Measurements from ENCODE around the gene CLCA2. TPM values are rescaled to one million over a fixed set of nuclear protein-coding genes. Genes with fewer than 3 reads are reported as not detected.

The CLCA2 gene
- total and polyA plus RNA-seq, 2 donors (not counting 1 experiment from before 2014, with no cell fraction given) = not detected

DNA sequence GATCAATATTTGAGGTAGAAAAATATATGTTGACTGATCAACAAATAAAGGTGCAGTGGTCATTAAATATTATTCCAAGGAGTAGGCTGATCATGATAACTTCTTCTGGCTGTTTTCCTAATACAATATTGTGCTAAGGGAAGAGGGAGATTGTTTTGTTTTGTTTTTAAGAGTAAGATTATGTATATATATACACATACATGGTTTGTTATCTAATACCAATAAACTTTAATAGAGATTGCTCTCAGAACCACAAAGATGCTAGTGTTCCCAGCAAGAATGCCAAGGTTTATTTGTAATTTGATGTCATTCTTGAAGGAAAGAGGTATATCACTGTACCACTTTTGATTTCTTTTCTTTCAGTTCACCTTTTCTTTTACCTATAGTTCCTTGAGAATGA, 10.1 kb downstream of the CLCA2 start:
- ChIA-PET CTCF (no interaction called here), POLR2A (no interaction called here)
- Histone ChIP-seq H2AFZ (ENCODE audit: insufficient read depth, low read depth, low read length, poor library complexity, severe bottlenecking) (no peak overlapping the region), H3K79me2 (ENCODE audit: control insufficient read depth, insufficient read depth, low read length) (no peaks in the 10 kb centered on the region), H3K9ac (ENCODE audit: low read length) (no peak overlapping the region), H3K27ac (ENCODE audit: low read length in 2 of 2) (no peak overlapping the region), H3K4me3 (ENCODE audit: control extremely low read depth in 1 of 5, extremely low read depth in 1 of 5, insufficient read depth in 1 of 5, low read depth in 2 of 5, low read length in 4 of 5) (no peak overlapping the region), H3K9me3 (ENCODE audit: control extremely low read depth in 1 of 3, control insufficient read depth in 2 of 3, insufficient read depth in 1 of 3, low read length in 2 of 3) (no peaks in the 10 kb centered on the region), H3K4me2 (replicated peaks; ENCODE audit: low read depth, low read length, poor library complexity, severe bottlenecking) (no peak overlapping the region), H3K4me1 (ENCODE audit: control insufficient read depth in 2 of 2, insufficient read depth in 2 of 2, low read length in 2 of 2) (no peaks in the 10 kb centered on the region), H3K36me3 (replicated peaks in 1 of 2; ENCODE audit: control extremely low read depth in 1 of 2, control insufficient read depth in 1 of 2, extremely low read depth in 1 of 2, insufficient read depth in 2 of 2, low read length in 1 of 2) (no peaks in the 10 kb centered on the region), H3K27me3 (replicated peaks in 1 of 4; ENCODE audit: control extremely low read depth in 1 of 4, control insufficient read depth in 3 of 4, insufficient read depth in 4 of 4, low read length in 3 of 4) (peaks cover 0 to 4% (median 2%) of the 10 kb centered on the region in 4 experiments), H4K20me1 (ENCODE audit: control insufficient read depth, insufficient read depth, low read length, poor library complexity, severe bottlenecking) (no peaks in the 10 kb centered on the region)
- Mint-ChIP-seq H3K27ac (no peak overlapping the region), H3K4me3 (no peak overlapping the region), H3K4me1 (no peaks in the 10 kb centered on the region), H3K27me3 (peaks cover 21% of the 10 kb centered on the region), H3K9me3 (ENCODE audit: insufficient read depth) (no peaks in the 10 kb centered on the region)
- ATAC-seq (ENCODE audit: low read depth) = no peak
- intact Hi-C loops (cut with micrococcal nuclease) = no loop called here
- TF ChIP-seq, protein P1, sequence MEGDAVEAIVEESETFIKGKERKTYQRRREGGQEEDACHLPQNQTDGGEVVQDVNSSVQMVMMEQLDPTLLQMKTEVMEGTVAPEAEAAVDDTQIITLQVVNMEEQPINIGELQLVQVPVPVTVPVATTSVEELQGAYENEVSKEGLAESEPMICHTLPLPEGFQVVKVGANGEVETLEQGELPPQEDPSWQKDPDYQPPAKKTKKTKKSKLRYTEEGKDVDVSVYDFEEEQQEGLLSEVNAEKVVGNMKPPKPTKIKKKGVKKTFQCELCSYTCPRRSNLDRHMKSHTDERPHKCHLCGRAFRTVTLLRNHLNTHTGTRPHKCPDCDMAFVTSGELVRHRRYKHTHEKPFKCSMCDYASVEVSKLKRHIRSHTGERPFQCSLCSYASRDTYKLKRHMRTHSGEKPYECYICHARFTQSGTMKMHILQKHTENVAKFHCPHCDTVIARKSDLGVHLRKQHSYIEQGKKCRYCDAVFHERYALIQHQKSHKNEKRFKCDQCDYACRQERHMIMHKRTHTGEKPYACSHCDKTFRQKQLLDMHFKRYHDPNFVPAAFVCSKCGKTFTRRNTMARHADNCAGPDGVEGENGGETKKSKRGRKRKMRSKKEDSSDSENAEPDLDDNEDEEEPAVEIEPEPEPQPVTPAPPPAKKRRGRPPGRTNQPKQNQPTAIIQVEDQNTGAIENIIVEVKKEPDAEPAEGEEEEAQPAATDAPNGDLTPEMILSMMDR (IDR thresholded peaks at IDR 0.05) = no peak
- no peak for TF ChIP-seq EZH2 (IDR thresholded peaks at IDR 0.05; ENCODE audit: borderline replicate concordance, insufficient read depth, low read depth, low read length, poor library complexity, severe bottlenecking)
- DNase-seq = no peak

DNA sequence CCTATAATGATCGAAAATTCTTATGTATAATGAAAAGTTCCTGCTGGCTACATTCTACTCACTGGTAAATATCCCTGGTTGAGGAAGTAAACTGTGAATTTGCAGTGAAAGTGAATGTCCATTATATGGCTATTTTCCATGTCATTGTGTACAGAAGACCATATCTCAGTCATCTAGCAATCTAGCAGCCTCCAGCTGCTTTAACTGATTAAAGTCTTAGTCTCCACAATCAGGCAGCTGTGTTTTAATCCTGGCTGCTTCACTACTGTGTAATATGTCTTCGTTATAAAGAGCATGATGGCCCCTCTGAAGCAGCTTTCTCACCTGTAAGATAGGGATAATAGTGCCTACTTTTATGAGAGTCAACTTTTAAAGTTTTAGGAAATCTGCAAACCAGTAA, 11.4 kb downstream of the CLCA2 start:
- H3K36me3 ChIP-seq (replicated peaks in 1 of 2; ENCODE audit: control extremely low read depth in 1 of 2, control insufficient read depth in 1 of 2, extremely low read depth in 1 of 2, insufficient read depth in 2 of 2, low read length in 1 of 2) = no peaks in the 10 kb centered on the region
- Mint-ChIP-seq H3K4me3 (no peak overlapping the region), H3K27ac (no peak overlapping the region), H3K27me3 (peaks cover 21% of the 10 kb centered on the region), H3K4me1 (no peaks in the 10 kb centered on the region), H3K9me3 (ENCODE audit: insufficient read depth) (no peaks in the 10 kb centered on the region)
- CTCF ChIA-PET = no interaction called here
- H2AFZ ChIP-seq (ENCODE audit: insufficient read depth, low read depth, low read length, poor library complexity, severe bottlenecking) = no peak overlapping the region
- H3K27me3 ChIP-seq (replicated peaks in 1 of 4; ENCODE audit: control extremely low read depth in 1 of 4, control insufficient read depth in 3 of 4, insufficient read depth in 4 of 4, low read length in 3 of 4) = peaks cover 0 to 5% (median 2%) of the 10 kb centered on the region in 4 experiments
- no peak overlapping the region for H3K4me2 ChIP-seq (replicated peaks; ENCODE audit: low read depth, low read length, poor library complexity, severe bottlenecking)
- TF ChIP-seq EZH2 (IDR thresholded peaks at IDR 0.05; ENCODE audit: borderline replicate concordance, insufficient read depth, low read depth, low read length, poor library complexity, severe bottlenecking) = no peak
- TF ChIP-seq, protein P1 (IDR thresholded peaks at IDR 0.05) = no peak
- H3K27ac ChIP-seq (ENCODE audit: low read length in 2 of 2) = no peak overlapping the region
- H3K4me3 ChIP-seq (ENCODE audit: control extremely low read depth in 1 of 5, extremely low read depth in 1 of 5, insufficient read depth in 1 of 5, low read depth in 2 of 5, low read length in 4 of 5) = no peak overlapping the region
- no peaks in the 10 kb centered on the region for H3K9me3 ChIP-seq (ENCODE audit: control extremely low read depth in 1 of 3, control insufficient read depth in 2 of 3, insufficient read depth in 1 of 3, low read length in 2 of 3)
- intact Hi-C loops (cut with micrococcal nuclease) = no loop called here
- no peaks in the 10 kb centered on the region for H3K79me2 ChIP-seq (ENCODE audit: control insufficient read depth, insufficient read depth, low read length)
- no peaks in the 10 kb centered on the region for H4K20me1 ChIP-seq (ENCODE audit: control insufficient read depth, insufficient read depth, low read length, poor library complexity, severe bottlenecking)
- no peaks in the 10 kb centered on the region for H3K4me1 ChIP-seq (ENCODE audit: control insufficient read depth in 2 of 2, insufficient read depth in 2 of 2, low read length in 2 of 2)
- no peak for ATAC-seq (ENCODE audit: low read depth)
- POLR2A ChIA-PET = interaction anchor here (0.6 kb wide), 1 partner anchor 320 kb away, joined by 3 read pairs; no protein-coding TSS in a partner anchor
- no peak for DNase-seq
- WGBS (ENCODE audit: insufficient coverage) = no CpG with 5 or more reads among the region's 2 CpGs
- H3K9ac ChIP-seq (ENCODE audit: low read length) = no peak overlapping the region

Measured in B cell (primary cell).